Smooth muscle cell (in vitro differentiated cells): ENCODE results near the gene LRRC4B. TPM values are rescaled to one million over a fixed set of nuclear protein-coding genes. Genes with fewer than 3 reads are reported as not detected.

Source experiments
- DNase-seq: peaks from one replicate; lab custom pipeline; 2025; ENCODE audit not compliant: unreplicated experiment; lab: John Stamatoyannopoulos, UW
- H2AFZ ChIP-seq: fragments of 200-600 bp; sonication (generic); 2 replicates; pipeline ENCODE4 v1.6.0; 2016; ENCODE audit warnings: antibody characterized with exemption, low read depth, mild to moderate bottlenecking
- H3F3A ChIP-seq: fragments of 200-600 bp; sonication (generic); 2 replicates; pipeline ENCODE4 v1.6.0; 2017; ENCODE audit warnings: antibody characterized with exemption, low read depth
- H3K27ac ChIP-seq: fragments of 200-600 bp; sonication (generic); 2 replicates; pipeline ENCODE4 v1.5.1; 2016; ENCODE audit warnings: low read depth, mild to moderate bottlenecking
- H3K27me3 ChIP-seq: fragments of 200-600 bp; sonication (generic); 2 replicates; pipeline ENCODE4 v1.6.1; 2016; ENCODE audit warnings: low read depth, mild to moderate bottlenecking
- H3K36me3 ChIP-seq: fragments of 200-600 bp; sonication (generic); 2 replicates; pipeline ENCODE4 v1.5.1; 2016; ENCODE audit warnings: low read depth
- H3K4me1 ChIP-seq: fragments of 200-600 bp; sonication (generic); 2 replicates; pipeline ENCODE4 v1.5.1; 2016; ENCODE audit warnings: low read depth
- H3K4me2 ChIP-seq: fragments of 200-600 bp; sonication (generic); 2 replicates; pipeline ENCODE4 v1.6.0; 2016; ENCODE audit warnings: mild to moderate bottlenecking
- H3K4me3 ChIP-seq: fragments of 200-600 bp; sonication (generic); 2 replicates; pipeline ENCODE4 v1.5.1; 2016; ENCODE audit warnings: mild to moderate bottlenecking
- H3K79me2 ChIP-seq: fragments of 200-600 bp; sonication (generic); 2 replicates; pipeline ENCODE4 v1.6.0; 2016; ENCODE audit warnings: low read depth, mild to moderate bottlenecking
- H3K9ac ChIP-seq: fragments of 200-600 bp; sonication (generic); 2 replicates; pipeline ENCODE4 v1.6.0; 2016; ENCODE audit warnings: low read depth
- H3K9me3 ChIP-seq: fragments of 200-600 bp; sonication (generic); replicated peaks from 2 replicates; pipeline ENCODE4 v1.5.1; 2016; ENCODE audit warnings: low read depth
- H4K20me1 ChIP-seq: fragments of 200-600 bp; sonication (generic); 2 replicates; pipeline ENCODE4 v1.6.0; 2016; ENCODE audit warnings: low read depth
- CTCF ChIP-seq: fragments of 200-600 bp; sonication (generic); IDR thresholded peaks from 2 replicates; pipeline ENCODE4 v1.5.1; 2017; ENCODE audit warnings: borderline replicate concordance, mild to moderate bottlenecking, antibody characterized with exemption; ENCODE audit not compliant: insufficient read depth, poor library complexity, severe bottlenecking
- WGBS: methylation state at CpG from one replicate; pipeline ENCODE4 v1.1.7; 2016; ENCODE audit warnings: low lambda C conversion rate; 5-methylcytosine and 5-hydroxymethylcytosine counted together
- polyA plus RNA-seq: library from polyadenylated mRNA; unstranded; fragments of >200 nt; fragmentation: Nextera tagmentation; extraction: Ambion mirVana; gene quantifications from 2 replicates; pipeline ENCODE4 v1.2.1, GENCODE V29; 2016
- total RNA-seq: library from RNA; depleted of rRNA; stranded (reverse); fragments of >200 nt; gene quantifications from 2 replicates; pipeline ENCODE4 v1.2.3, GENCODE V29; 2014

The LRRC4B gene
- total and polyA plus RNA-seq, 2 experiments from 2014 or later = 1.7 to 8.6 TPM

- Histone ChIP-seq H4K20me1 (peaks cover 24% of the 10 kb centered on the region), H3K79me2 (peaks cover 16% of the 10 kb centered on the region), H3K4me3 (no peak overlapping the region), H3K4me2 (no peak overlapping the region), H3K4me1 (peaks cover 7% of the 10 kb centered on the region), H3K27ac (no peak overlapping the region), H3K36me3 (no peaks in the 10 kb centered on the region), H3K27me3 (no peaks in the 10 kb centered on the region), H3K9ac (no peak overlapping the region), H2AFZ (no peak overlapping the region), H3F3A (peaks cover 6% of the 10 kb centered on the region), H3K9me3 (no peaks in the 10 kb centered on the region)
- TF ChIP-seq CTCF = peak; percentile 39
- 87% methylated on average over 19 of the region's 19 CpGs for WGBS
- DNase-seq = no peak
These were observed 89.1 kb downstream of the LRRC4B start for GRCh38 chr19:50478901-50479715.

- no peak for DNase-seq
- peaks cover 6% of the 10 kb centered on the region for H3F3A ChIP-seq
- H3K36me3 ChIP-seq = no peaks in the 10 kb centered on the region
- H3K4me1 ChIP-seq = peaks cover 7% of the 10 kb centered on the region
- WGBS = 94% methylated on average over 17 of the region's 17 CpGs
- peaks cover 16% of the 10 kb centered on the region for H3K79me2 ChIP-seq
- H4K20me1 ChIP-seq = peaks cover 24% of the 10 kb centered on the region
- no peak overlapping the region for H3K27ac ChIP-seq
- TF ChIP-seq CTCF = no peak
- no peaks in the 10 kb centered on the region for H3K9me3 ChIP-seq
- no peak overlapping the region for H3K9ac ChIP-seq
- no peaks in the 10 kb centered on the region for H3K27me3 ChIP-seq
- peak overlapping the region; percentile 97 for H3K4me3 ChIP-seq
- H3K4me2 ChIP-seq = peak overlapping the region; percentile 98
- no peak overlapping the region for H2AFZ ChIP-seq
These were observed 90.3 kb downstream of the LRRC4B start for GRCh38 chr19:50477751-50478515.

- DNase-seq = no peak
- Histone ChIP-seq H3K4me2 (peak overlapping the region; percentile 98), H3K4me3 (peak overlapping the region; percentile 97), H3K79me2 (peaks cover 16% of the 10 kb centered on the region), H3K4me1 (peaks cover 7% of the 10 kb centered on the region), H3K36me3 (no peaks in the 10 kb centered on the region), H3K9ac (peak overlapping the region; percentile 85), H4K20me1 (peaks cover 24% of the 10 kb centered on the region), H3K9me3 (no peaks in the 10 kb centered on the region), H2AFZ (peak overlapping the region; percentile 100), H3K27me3 (no peaks in the 10 kb centered on the region), H3F3A (peaks cover 6% of the 10 kb centered on the region), H3K27ac (no peak overlapping the region)
- WGBS = 24% methylated on average over 20 of the region's 20 CpGs
- TF ChIP-seq CTCF = no peak
These were observed 91.4 kb downstream of the LRRC4B start for GRCh38 chr19:50476907-50477238.
